Measurements from ENCODE around the gene SEMA3D.

DNA sequence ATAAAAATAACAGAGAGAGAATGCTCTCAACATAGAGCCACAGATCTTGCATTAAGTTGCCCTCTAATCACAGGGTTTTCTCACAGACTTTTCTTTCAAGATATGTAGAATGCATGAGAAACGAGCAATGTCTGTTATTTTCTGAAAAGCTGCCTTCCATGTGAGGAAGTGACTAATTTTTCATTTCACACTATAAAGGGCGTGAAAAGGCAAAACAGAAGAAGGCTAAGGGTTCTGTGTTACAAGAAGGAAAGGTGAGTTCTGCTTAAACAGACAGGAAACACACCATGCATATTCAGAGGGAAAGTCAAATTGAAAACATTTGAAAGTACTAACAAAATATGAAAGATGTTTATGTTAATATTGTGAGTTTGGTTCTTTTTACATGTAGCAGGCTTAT, 189.2 kb downstream of the SEMA3D start:
- TF ChIP-seq, protein P1, sequence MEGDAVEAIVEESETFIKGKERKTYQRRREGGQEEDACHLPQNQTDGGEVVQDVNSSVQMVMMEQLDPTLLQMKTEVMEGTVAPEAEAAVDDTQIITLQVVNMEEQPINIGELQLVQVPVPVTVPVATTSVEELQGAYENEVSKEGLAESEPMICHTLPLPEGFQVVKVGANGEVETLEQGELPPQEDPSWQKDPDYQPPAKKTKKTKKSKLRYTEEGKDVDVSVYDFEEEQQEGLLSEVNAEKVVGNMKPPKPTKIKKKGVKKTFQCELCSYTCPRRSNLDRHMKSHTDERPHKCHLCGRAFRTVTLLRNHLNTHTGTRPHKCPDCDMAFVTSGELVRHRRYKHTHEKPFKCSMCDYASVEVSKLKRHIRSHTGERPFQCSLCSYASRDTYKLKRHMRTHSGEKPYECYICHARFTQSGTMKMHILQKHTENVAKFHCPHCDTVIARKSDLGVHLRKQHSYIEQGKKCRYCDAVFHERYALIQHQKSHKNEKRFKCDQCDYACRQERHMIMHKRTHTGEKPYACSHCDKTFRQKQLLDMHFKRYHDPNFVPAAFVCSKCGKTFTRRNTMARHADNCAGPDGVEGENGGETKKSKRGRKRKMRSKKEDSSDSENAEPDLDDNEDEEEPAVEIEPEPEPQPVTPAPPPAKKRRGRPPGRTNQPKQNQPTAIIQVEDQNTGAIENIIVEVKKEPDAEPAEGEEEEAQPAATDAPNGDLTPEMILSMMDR (IDR thresholded peaks at IDR 0.05): no peak
- TF ChIP-seq POLR2A (IDR thresholded peaks at IDR 0.05): no peak
